Stimulated activated CD4-positive, alpha-beta T cell treated with anti-CD3 and anti-CD28 coated beads, Interleukin-1b, Interleukin-23, amount 100 ng/mL, for 1 hour (primary cell): ENCODE measurements around the gene DNAJB14.
A peak's percentile ranks its signal among the peaks of the same experiment; 100 is the strongest.

ENCODE experiments used
- DNase-seq, 2 donors: peaks; one replicate each; pipeline ENCODE4 v3.0.0-alpha.2; 2020; ENCODE audit warnings: low read depth in 2 of 2

Gene DNAJB14

GRCh38 chr4:99945718-99946355 lies 581 bp downstream of the DNAJB14 start:
- DNase-seq = no peak

- DNase-seq = no peak
Measured at GRCh38 chr4:99943904-99944437, 2.4 kb downstream of the DNAJB14 start.

DNA sequence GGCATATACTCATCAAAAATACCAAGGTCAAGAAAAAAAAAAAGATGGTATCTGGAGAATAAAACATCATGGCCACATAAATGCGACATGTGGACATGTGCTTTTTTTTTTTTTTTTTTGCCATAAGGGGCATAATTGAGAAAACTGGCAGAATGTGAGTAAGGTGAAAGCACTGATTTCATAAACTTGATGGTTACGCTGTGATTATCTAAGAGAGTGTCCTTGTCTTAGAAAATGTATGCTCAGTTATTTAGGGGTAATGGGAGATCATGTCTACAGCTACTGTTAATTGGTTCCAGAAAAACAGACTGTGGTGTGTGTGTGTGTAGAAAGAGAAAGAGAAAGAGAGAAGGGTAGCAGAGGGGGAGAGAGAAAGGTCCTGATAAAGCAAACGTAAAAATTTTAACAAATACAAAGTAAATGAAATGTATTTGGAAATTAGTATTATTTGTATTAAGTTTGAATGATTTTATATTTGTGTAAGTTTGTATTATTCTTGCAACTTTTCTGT lies 8.1 kb downstream of the DNAJB14 start:
- no peak for DNase-seq

DNA sequence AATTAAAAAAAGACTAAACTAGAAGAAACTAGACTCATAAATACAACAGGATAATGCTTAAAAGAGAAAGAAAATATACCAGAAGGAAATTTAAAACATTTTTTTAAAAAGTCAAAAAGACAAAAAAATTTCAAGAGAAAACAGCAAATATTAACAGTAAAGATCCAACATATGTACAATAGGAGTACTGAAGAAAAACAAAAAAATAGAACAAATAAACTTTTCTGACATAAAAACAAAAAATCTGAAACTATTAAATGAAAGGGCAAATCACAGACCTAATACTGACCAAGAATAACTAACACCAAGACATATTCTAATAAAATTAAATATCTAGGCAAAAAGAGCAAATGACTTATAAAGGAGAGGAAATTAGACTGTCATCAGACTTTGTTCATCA lies 11.5 kb downstream of the DNAJB14 start:
- no peak for DNase-seq

GRCh38 chr4:99927566-99927965 lies 18.9 kb downstream of the DNAJB14 start:
- no peak for DNase-seq

DNA sequence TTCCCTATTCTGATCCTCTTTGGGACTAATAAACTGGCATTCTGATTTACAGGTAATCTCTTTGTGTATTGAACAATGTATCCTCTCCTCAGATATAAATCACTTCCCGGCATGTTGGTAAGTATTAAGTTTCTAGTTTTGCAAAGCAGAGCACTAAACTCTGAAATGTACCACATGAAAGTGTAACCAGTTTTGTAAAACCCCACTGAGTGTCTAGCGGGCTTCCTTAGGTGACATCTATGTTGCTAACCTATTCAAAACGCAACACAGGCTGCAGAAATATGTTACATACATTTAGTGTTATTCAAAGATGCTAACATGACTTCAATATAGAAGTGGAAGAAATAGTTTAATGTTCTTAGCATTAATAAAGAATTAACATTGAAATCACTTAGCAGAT lies 25.2 kb downstream of the DNAJB14 start:
- DNase-seq = no peak

- no peak for DNase-seq
Measured at GRCh38 chr4:99918656-99919055, 27.8 kb downstream of the DNAJB14 start.

DNA sequence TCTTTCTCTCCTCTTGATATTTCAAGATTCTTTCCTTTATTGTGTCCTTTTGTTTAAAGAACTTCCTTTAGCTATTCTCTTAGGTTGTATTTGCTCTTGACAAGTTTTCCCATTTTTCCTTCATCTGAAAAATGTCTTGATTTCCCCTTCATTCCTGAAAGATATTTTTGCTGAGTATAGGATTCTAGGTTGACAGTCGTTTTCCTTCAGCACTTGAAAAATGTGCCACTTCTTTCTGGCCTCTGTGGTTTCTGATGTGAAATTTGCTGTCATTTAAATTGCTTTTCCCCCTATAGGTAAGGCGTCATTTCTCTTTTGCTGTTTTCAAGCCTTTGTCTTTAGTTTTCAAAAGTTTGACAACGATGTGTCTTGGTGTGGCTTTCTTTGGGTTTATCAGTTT lies 28.8 kb downstream of the DNAJB14 start:
- DNase-seq = no peak

DNA sequence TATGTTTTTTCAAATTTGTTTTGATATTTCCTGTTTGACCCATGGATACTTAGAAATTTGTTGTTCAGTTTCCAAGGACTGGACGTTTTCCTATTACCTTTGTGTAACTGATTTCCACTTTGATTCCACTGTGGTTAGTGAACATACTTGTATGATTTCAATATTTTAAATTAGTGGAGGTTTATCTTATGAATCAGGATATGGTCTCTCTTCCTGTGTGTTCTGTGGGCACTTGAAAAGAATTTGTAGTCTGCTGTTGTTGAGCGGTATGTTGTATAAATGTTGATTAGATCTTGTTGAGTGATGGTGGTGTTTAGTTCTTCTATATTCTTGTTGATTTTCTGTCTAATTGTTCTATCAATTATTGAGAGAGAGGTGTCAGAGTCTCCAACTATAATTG lies 31.0 kb downstream of the DNAJB14 start:
- DNase-seq = no peak

- DNase-seq = no peak
Measured at GRCh38 chr4:99894998-99895397, 51.4 kb downstream of the DNAJB14 start.

GRCh38 chr4:99894161-99894997 lies 52.0 kb downstream of the DNAJB14 start, which contains the start of gene LAMTOR3:
Gene LAMTOR3 (minus strand): TSS chr4:99894427. CDS start chr4:99893963, 464 bp downstream.
- peak; percentile 70 to 72 for DNase-seq

DNA sequence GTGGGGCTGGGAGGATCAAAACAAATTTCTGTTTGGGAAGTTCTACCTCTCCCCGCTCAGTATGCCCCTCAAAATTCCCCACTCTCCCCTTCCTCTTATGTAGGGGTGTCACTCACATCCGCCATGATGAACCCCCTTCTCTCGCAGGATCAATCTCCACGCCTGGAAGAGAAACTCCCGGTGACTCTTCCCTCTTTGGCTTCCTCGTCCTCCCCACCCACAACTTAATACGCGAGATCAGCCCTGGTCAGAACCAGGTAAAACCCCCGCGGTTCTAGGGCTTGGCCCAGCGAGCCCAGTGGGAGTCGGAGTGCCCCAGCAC lies 52.6 kb downstream of the DNAJB14 start:
- no peak for DNase-seq

GRCh38 chr4:99893029-99893428 lies 53.4 kb downstream of the DNAJB14 start:
- DNase-seq = no peak

DNA sequence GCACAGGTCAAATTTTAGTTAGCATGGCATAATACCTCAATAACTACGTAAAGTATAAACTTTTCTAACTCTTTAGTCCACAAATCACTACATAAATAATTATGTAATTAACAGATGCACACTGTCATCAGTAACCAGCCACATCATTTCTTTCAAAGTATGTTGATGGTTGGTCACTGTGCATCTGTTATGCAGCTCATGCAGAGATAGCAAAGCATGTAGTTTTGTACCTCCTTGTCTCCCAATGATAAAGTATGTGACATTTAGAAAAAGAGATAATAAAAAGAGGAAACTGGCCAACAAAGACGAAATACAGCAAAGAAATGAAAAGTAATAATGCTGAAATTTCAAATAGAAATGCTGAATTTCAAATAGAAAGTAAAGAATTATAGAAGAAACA lies 55.1 kb downstream of the DNAJB14 start:
- DNase-seq = no peak

- DNase-seq = no peak
Measured at GRCh38 chr4:99887837-99888236, 58.6 kb downstream of the DNAJB14 start.

- DNase-seq = no peak
Measured at GRCh38 chr4:99886146-99886545, 60.3 kb downstream of the DNAJB14 start.

GRCh38 chr4:99885687-99886086 lies 60.7 kb downstream of the DNAJB14 start:
- no peak for DNase-seq

- no peak for DNase-seq
Measured at GRCh38 chr4:99885063-99885664, 61.3 kb downstream of the DNAJB14 start.

DNA sequence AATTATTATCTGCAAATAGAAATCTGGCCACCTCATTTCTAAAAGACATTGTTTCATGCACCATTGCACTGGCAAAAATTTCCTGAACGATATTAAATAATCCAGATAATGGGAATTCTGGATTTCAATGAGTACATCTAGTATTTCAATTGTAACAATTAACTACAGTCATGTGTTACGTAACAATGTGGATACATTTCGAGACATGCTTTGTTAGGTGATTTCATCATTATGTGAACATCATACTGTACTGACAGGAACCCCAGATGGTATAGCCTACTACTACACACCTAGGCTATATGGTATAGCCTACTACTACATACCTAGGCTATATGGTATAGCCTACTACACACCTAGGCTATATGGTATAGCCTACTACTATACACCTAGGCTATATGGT lies 67.0 kb downstream of the DNAJB14 start:
- no peak for DNase-seq

GRCh38 chr4:99878604-99879003 lies 67.8 kb downstream of the DNAJB14 start:
- no peak for DNase-seq

GRCh38 chr4:99876946-99877345 lies 69.5 kb downstream of the DNAJB14 start:
- DNase-seq = no peak

- DNase-seq = no peak
Measured at GRCh38 chr4:99875071-99875470, 71.3 kb downstream of the DNAJB14 start.

DNA sequence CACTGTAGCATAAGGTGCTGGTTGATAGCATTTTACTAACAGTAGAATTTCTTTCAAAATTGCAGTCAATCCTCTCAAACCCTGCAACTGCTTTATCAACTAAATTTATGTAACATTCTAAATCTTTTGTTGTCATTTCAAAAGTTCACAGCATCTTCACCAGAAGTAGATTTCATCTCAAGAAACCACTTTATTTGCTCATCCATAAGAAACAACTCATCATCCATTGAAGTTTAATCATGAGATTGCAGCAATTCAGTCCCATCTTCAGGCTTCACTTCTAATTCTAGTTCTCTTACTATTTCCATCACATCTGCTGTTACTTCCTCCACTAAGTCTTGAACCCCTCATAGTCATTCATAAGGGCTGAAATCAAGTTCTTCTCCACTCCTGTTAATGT lies 73.8 kb downstream of the DNAJB14 start:
- DNase-seq = no peak
